GM19023 (cell line): ENCODE data around the gene NEK5.

Experiments used
- ATAC-seq: cut with Tn5 transposase; IDR thresholded peaks from one replicate; pipeline ENCODE4 v1.9.1; 2021; ENCODE audit warnings: mild to moderate bottlenecking, moderate library complexity; ENCODE audit not compliant: unreplicated experiment

NEK5 gene

GRCh38 chr13:51988988-51989618 is 139.8 kb downstream of the NEK5 start:
- no peak for ATAC-seq
